T-cell (primary cell): ENCODE data around the gene PCDHGB5. TPM values are rescaled to one million over a fixed set of nuclear protein-coding genes. Genes with fewer than 3 reads are reported as not detected.
"Not testable (repeated sequence)": the region's sequence is repeated elsewhere in the genome, so short reads cannot be mapped to it uniquely, and the experiment has no call there.

Source experiments
- ATAC-seq, 4 experiments: fragments of 200-7000 bp in 3 of 4; fragments of 150-1000 bp in 1 of 4; cut with Tn5 transposase; replicated peaks in 1 of 4; 1 replicate in 3 of 4; 2 replicates in 1 of 4; pipeline ENCODE4 v1.10.0; 2021; ENCODE audit warnings: moderate library complexity in 3 of 4, mild to moderate bottlenecking in 2 of 4, moderate number of reproducible peaks in 1 of 4
- CTCF ChIA-PET, 2 donors: fragments of 300-600 bp; sonication (Branson Sonifier 250); formaldehyde crosslinking; loops; one replicate each; lab custom pipeline; 2022; ENCODE audit warnings: antibody characterized with exemption in 2 of 2; lab: Charles Lee
- POLR2A ChIA-PET, 2 donors: fragments of 300-600 bp; sonication (Branson Sonifier 250); formaldehyde crosslinking; loops; one replicate each; lab custom pipeline; 2022; ENCODE audit warnings: antibody characterized with exemption in 2 of 2; lab: Charles Lee
- DNase-seq, 35 experiments: peaks; one replicate each; pipeline versions ENCODE4 v3.0.0 to v3.0.0-alpha.2; 2013 to 2023
- H3K27ac ChIP-seq: one replicate; pipeline ENCODE4 v1.5.1; 2013; ENCODE audit warnings: low read length
- H3K27me3 ChIP-seq, 2 experiments: replicated peaks in 1 of 2; 1 replicate in 1 of 2; 2 replicates in 1 of 2; pipeline versions ENCODE4 v1.6.1 to v1.7.0; 2013; ENCODE audit warnings: low read length in 1 of 2, mixed read lengths in 1 of 2; ENCODE audit not compliant: control insufficient read depth in 2 of 2, insufficient read depth in 2 of 2; ENCODE audit errors: extremely low read depth in 1 of 2
- H3K36me3 ChIP-seq, 2 donors: 1 replicate in 1 of 2; 2 replicates in 1 of 2; pipeline versions ENCODE4 v1.6.1 to v1.7.0; 2013; ENCODE audit warnings: low read length in 1 of 2; ENCODE audit not compliant: control insufficient read depth in 2 of 2, insufficient read depth in 1 of 2; ENCODE audit errors: extremely low read depth in 1 of 2
- H3K4me1 ChIP-seq, 2 experiments: 1 replicate in 1 of 2; 2 replicates in 1 of 2; pipeline versions ENCODE4 v1.6.1 to v1.7.0; 2013; ENCODE audit warnings: low read length in 2 of 2, mixed read lengths in 1 of 2; ENCODE audit not compliant: insufficient read depth in 2 of 2, control insufficient read depth in 1 of 2; ENCODE audit errors: extremely low read depth in 1 of 2
- H3K4me3 ChIP-seq, 2 donors: 1 replicate in 1 of 2; 2 replicates in 1 of 2; pipeline versions ENCODE4 v1.5.1 to v1.7.0; 2013; ENCODE audit warnings: mild to moderate bottlenecking in 2 of 2, low read length in 1 of 2, moderate library complexity in 1 of 2; ENCODE audit not compliant: control insufficient read depth in 1 of 2; ENCODE audit errors: extremely low read depth in 1 of 2
- H3K9me3 ChIP-seq: 2 replicates; pipeline ENCODE4 v1.7.0; 2013
- H3K27ac Mint-ChIP-seq, 2 donors: one replicate each; pipeline ENCODE4 v1.8.0; 2020 to 2021; ENCODE audit warnings: mild to moderate bottlenecking in 2 of 2, mixed read lengths in 2 of 2
- H3K27me3 Mint-ChIP-seq, 2 donors: one replicate each; pipeline ENCODE4 v1.8.0; 2021 to 2022; ENCODE audit warnings: mixed read lengths in 2 of 2
- H3K36me3 Mint-ChIP-seq: one replicate; pipeline ENCODE4 v1.8.0; 2021; ENCODE audit warnings: mixed read lengths
- H3K4me1 Mint-ChIP-seq, 3 donors: one replicate each; pipeline ENCODE4 v1.8.0; 2020 to 2022; ENCODE audit warnings: mixed read lengths in 3 of 3, mild to moderate bottlenecking in 1 of 3
- H3K4me3 Mint-ChIP-seq, 3 donors: one replicate each; pipeline ENCODE4 v1.8.0; 2020 to 2022; ENCODE audit warnings: mild to moderate bottlenecking in 3 of 3, mixed read lengths in 3 of 3, moderate library complexity in 3 of 3
- H3K9me3 Mint-ChIP-seq, 3 donors: one replicate each; pipeline ENCODE4 v1.8.0; 2020 to 2022; ENCODE audit warnings: mixed read lengths in 3 of 3
- WGBS: methylation state at CpG from one replicate; pipeline ENCODE4 v1.1.5; 2013; ENCODE audit warnings: missing lambda C conversion rate; ENCODE audit not compliant: insufficient coverage; 5-methylcytosine and 5-hydroxymethylcytosine counted together
- total RNA-seq, 35 experiments: library from RNA in 6 of 35; stranded (reverse) in 6 of 35; fragments of 120-200 nt in 1 of 35; gene quantifications; one replicate each; pipeline versions ENCODE4 v1.2.1 to v1.2.4 and lab custom pipeline; 2013 to 2026

Gene PCDHGB5
- total RNA-seq, 5 donors from 2014 or later (not counting 1 experiment from before 2014, with no cell fraction given): 0.26 to 0.96 (median 0.39) TPM

GRCh38 chr5:141415275-141415618 lies 17.5 kb downstream of the PCDHGB5 start:
- H3K36me3 Mint-ChIP-seq: peaks cover 18% of the 10 kb centered on the region
- 12% methylated on average over 15 of the region's 24 CpGs for WGBS
- H3K27ac Mint-ChIP-seq, ATAC-seq, H3K4me3 ChIP-seq, H3K27ac ChIP-seq, H3K9me3 ChIP-seq, POLR2A ChIA-PET, DNase-seq, H3K36me3 ChIP-seq: not testable (repeated sequence)
- H3K4me3 Mint-ChIP-seq: peak overlapping the region in 1 of 3 donors; percentile 52
- H3K27me3 Mint-ChIP-seq: peaks cover 55 to 76% of the 10 kb centered on the region in 2 donors
- H3K9me3 Mint-ChIP-seq: peaks cover 13 to 23% (median 21%) of the 10 kb centered on the region in 3 donors
- CTCF ChIA-PET: interaction anchor here in 1 of 2 donors (0.6 kb wide), 1 partner anchor 12 kb away, joined by 3 read pairs; no protein-coding TSS in a partner anchor
- peaks cover 20 to 36% (median 23%) of the 10 kb centered on the region in 3 donors for H3K4me1 Mint-ChIP-seq
- H3K4me1 ChIP-seq: peaks cover 0 to 18% of the 10 kb centered on the region in 2 experiments
- H3K27me3 ChIP-seq: peaks cover 26 to 62% of the 10 kb centered on the region in 2 experiments

GRCh38 chr5:141417494-141418172 lies 19.9 kb downstream of the PCDHGB5 start, which contains the start of gene PCDHGB7:
PCDHGB7 (plus strand) TSS chr5:141417677; CDS start chr5:141417860, 183 bp downstream.
- Mint-ChIP-seq H3K36me3 (peaks cover 24% of the 10 kb centered on the region), H3K9me3 (peaks cover 11 to 32% (median 31%) of the 10 kb centered on the region in 3 donors), H3K27ac (peak within 1 kb of the TSS in 1 of 2 donors; percentile 76), H3K4me3 (peak within 1 kb of the TSS in 2 of 3 donors; percentile 49 to 50), H3K27me3 (peaks cover 63 to 81% of the 10 kb centered on the region in 2 donors), H3K4me1 (peaks cover 23 to 40% (median 26%) of the 10 kb centered on the region in 3 donors)
- H3K9me3 ChIP-seq, H3K36me3 ChIP-seq, H3K27ac ChIP-seq: not testable (repeated sequence)
- peak within 1 kb of the TSS; percentile 4 to 40 for H3K4me3 ChIP-seq
- POLR2A ChIA-PET: interaction anchor here (0.6 kb wide), 2 partner anchors 116 to 186 kb away, joined by 3 to 7 read pairs; no protein-coding TSS in a partner anchor
- CTCF ChIA-PET: interaction anchor here in 1 of 2 donors (0.6 to 1.8 kb wide), 3 partner anchors 11 to 22 kb away, joined by 4 to 6 read pairs (median 6); no protein-coding TSS in a partner anchor
- H3K27me3 ChIP-seq: peaks cover 32 to 68% of the 10 kb centered on the region in 2 experiments
- H3K4me1 ChIP-seq: peaks cover 0 to 26% of the 10 kb centered on the region in 2 experiments
- ATAC-seq (peak in 3 of 4 experiments; percentile 50 to 56 (median 54)), DNase-seq (peak in 17 of 35 experiments; percentile 14 to 54 (median 24))
- WGBS: 16% methylated on average over 37 of the region's 47 CpGs

GRCh38 chr5:141419074-141419880 lies 21.5 kb downstream of the PCDHGB5 start:
- Mint-ChIP-seq H3K9me3 (peaks cover 4 to 35% (median 30%) of the 10 kb centered on the region in 3 donors), H3K4me1 (peaks cover 9 to 24% (median 14%) of the 10 kb centered on the region in 3 donors), H3K36me3 (peaks cover 23% of the 10 kb centered on the region), H3K27ac (peak overlapping the region in 1 of 2 donors; percentile 62), H3K4me3 (no peak overlapping the region), H3K27me3 (peaks cover 60 to 75% of the 10 kb centered on the region in 2 donors)
- ATAC-seq (no peak), DNase-seq (no peak)
- Histone ChIP-seq H3K27ac (no peak overlapping the region), H3K27me3 (peaks cover 27 to 64% of the 10 kb centered on the region in 2 experiments), H3K36me3 (no peaks in the 10 kb centered on the region), H3K9me3 (peaks cover 2% of the 10 kb centered on the region), H3K4me3 (peak overlapping the region in 1 of 2 donors; percentile 35), H3K4me1 (peaks cover 0 to 15% of the 10 kb centered on the region in 2 experiments)
- POLR2A ChIA-PET: no interaction called here
- 50% methylated on average over 73 of the region's 74 CpGs for WGBS
- CTCF ChIA-PET: no interaction called here

- ChIA-PET CTCF (interaction anchor here in 1 of 2 donors (0.7 to 1.7 kb wide), 5 partner anchors 8 to 143 kb away, joined by 3 to 14 read pairs (median 5); partner anchors contain the start of gene PCDHGA10), POLR2A (no interaction called here)
- Mint-ChIP-seq H3K27me3 (peaks cover 62 to 78% of the 10 kb centered on the region in 2 donors), H3K9me3 (peaks cover 3 to 32% (median 28%) of the 10 kb centered on the region in 3 donors), H3K4me1 (peaks cover 3 to 13% (median 7%) of the 10 kb centered on the region in 3 donors), H3K4me3 (peak within 1 kb of the TSS; percentile 52 to 76 (median 70)), H3K36me3 (peaks cover 19% of the 10 kb centered on the region), H3K27ac (peak within 1 kb of the TSS in 1 of 2 donors; percentile 55)
- Histone ChIP-seq H3K27me3 (peaks cover 28 to 55% of the 10 kb centered on the region in 2 experiments), H3K9me3 (peaks cover 3% of the 10 kb centered on the region), H3K36me3 (no peaks in the 10 kb centered on the region), H3K4me3 (peak within 1 kb of the TSS; percentile 28 to 62), H3K27ac (no peak within 1 kb of the TSS), H3K4me1 (peaks cover 0 to 15% of the 10 kb centered on the region in 2 experiments)
- DNase-seq (peak in 4 of 35 experiments; percentile 21 to 47 (median 28)), ATAC-seq (peak in 1 of 4 experiments; percentile 40)
- WGBS: 15% methylated on average over 22 of the region's 42 CpGs
Measured at GRCh38 chr5:141420855-141421488, 23.2 kb downstream of the PCDHGB5 start, which contains the start of gene PCDHGA11. PCDHGA11 (plus strand) TSS chr5:141421051; CDS start chr5:141421228, 177 bp downstream.

- ATAC-seq (no peak), DNase-seq (no peak)
- Mint-ChIP-seq H3K27ac (no peak overlapping the region), H3K4me1 (peaks cover 3 to 13% (median 7%) of the 10 kb centered on the region in 3 donors), H3K9me3 (peaks cover 3 to 32% (median 28%) of the 10 kb centered on the region in 3 donors), H3K27me3 (peaks cover 62 to 78% of the 10 kb centered on the region in 2 donors), H3K36me3 (peaks cover 19% of the 10 kb centered on the region), H3K4me3 (peak overlapping the region; percentile 52 to 76 (median 70))
- peaks cover 0 to 15% of the 10 kb centered on the region in 2 experiments for H3K4me1 ChIP-seq
- H3K4me3 ChIP-seq: peak overlapping the region in 1 of 2 donors; percentile 62
- H3K9me3 ChIP-seq: peaks cover 3% of the 10 kb centered on the region
- WGBS: 30% methylated on average over 9 of the region's 13 CpGs
- no peak overlapping the region for H3K27ac ChIP-seq
- CTCF ChIA-PET: interaction anchor here in 1 of 2 donors (1.5 to 1.7 kb wide), 2 partner anchors 9 to 136 kb away, joined by 11 to 14 read pairs; partner anchors contain the start of gene PCDHGA10
- no peaks in the 10 kb centered on the region for H3K36me3 ChIP-seq
- POLR2A ChIA-PET: no interaction called here
- peaks cover 28 to 60% of the 10 kb centered on the region in 2 experiments for H3K27me3 ChIP-seq
Measured at GRCh38 chr5:141421489-141421855, 23.7 kb downstream of the PCDHGB5 start.
